ENCODE measurements around the gene RNF169. TPM values are rescaled to one million over a fixed set of nuclear protein-coding genes. Genes with fewer than 3 reads are reported as not detected.

Gene RNF169
- total RNA-seq, 1 experiment from 2014 or later = 13.0 TPM

DNA sequence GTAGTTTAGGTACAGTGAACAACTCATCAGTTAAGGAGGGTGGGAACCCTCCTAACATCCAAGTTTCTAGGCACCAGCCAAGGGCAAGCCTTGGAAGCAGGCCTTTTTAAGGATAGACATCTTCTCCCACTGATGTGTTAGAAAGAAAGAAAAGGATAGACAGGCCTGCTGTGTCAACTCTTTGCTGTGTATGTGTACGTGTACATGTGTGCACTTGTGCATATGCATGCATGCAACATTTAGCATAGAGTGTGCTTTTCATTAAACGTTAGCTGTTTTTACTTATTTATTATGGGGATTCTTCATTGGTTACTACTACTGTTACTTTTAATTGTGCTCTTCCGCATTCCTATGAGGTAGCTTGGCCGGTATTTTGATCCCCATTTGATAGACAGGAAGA lies 36.1 kb downstream of the RNF169 start:
- TF ChIP-seq, protein P1, sequence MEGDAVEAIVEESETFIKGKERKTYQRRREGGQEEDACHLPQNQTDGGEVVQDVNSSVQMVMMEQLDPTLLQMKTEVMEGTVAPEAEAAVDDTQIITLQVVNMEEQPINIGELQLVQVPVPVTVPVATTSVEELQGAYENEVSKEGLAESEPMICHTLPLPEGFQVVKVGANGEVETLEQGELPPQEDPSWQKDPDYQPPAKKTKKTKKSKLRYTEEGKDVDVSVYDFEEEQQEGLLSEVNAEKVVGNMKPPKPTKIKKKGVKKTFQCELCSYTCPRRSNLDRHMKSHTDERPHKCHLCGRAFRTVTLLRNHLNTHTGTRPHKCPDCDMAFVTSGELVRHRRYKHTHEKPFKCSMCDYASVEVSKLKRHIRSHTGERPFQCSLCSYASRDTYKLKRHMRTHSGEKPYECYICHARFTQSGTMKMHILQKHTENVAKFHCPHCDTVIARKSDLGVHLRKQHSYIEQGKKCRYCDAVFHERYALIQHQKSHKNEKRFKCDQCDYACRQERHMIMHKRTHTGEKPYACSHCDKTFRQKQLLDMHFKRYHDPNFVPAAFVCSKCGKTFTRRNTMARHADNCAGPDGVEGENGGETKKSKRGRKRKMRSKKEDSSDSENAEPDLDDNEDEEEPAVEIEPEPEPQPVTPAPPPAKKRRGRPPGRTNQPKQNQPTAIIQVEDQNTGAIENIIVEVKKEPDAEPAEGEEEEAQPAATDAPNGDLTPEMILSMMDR (conservative IDR thresholded peaks at IDR 0.05) = no peak
- H2BK15ac ChIP-seq (ENCODE audit: low read depth, low read length) = no peak overlapping the region
- H2BK120ac ChIP-seq (ENCODE audit: low read depth, low read length, poor library complexity, severe bottlenecking) = no peak overlapping the region
- no peaks in the 10 kb centered on the region for H4K20me1 ChIP-seq (ENCODE audit: control insufficient read depth, insufficient read depth, insufficient read length)
- no peak overlapping the region for H2BK5ac ChIP-seq (ENCODE audit: insufficient read length, low read length)
- no peaks in the 10 kb centered on the region for H3K9me3 ChIP-seq (ENCODE audit: control insufficient read depth, low read depth, low read length)
- H2AK5ac ChIP-seq (ENCODE audit: insufficient read length, low read length) = no peak overlapping the region
- Mint-ChIP-seq H3K27ac (no peak overlapping the region), H3K27me3 (ENCODE audit: low read depth) (no peaks in the 10 kb centered on the region), H3K9me3 (no peaks in the 10 kb centered on the region), H3K36me3 (ENCODE audit: insufficient read depth in 1 of 3, low read depth in 3 of 3) (no peaks in the 10 kb centered on the region), H3K4me1 (peaks cover 3% of the 10 kb centered on the region in 2 experiments; a peak in 2 of 4 replicates), H3K4me3 (no peak overlapping the region)
- no peaks in the 10 kb centered on the region for H3K4me1 ChIP-seq (ENCODE audit: insufficient read depth, low read length)
- H4K8ac ChIP-seq (replicated peaks; ENCODE audit: insufficient read length, low read depth, low read length) = no peak overlapping the region
- H2BK20ac ChIP-seq (ENCODE audit: low read depth, low read length, poor library complexity, severe bottlenecking) = no peak overlapping the region
- H3K4me2 ChIP-seq (ENCODE audit: insufficient read depth, insufficient read length, low read length) = no peak overlapping the region
- no peak overlapping the region for H4K5ac ChIP-seq (ENCODE audit: insufficient read length, low read depth, low read length)
- no peak overlapping the region for H4K91ac ChIP-seq (ENCODE audit: insufficient read length, low read depth, low read length)
- H3K4ac ChIP-seq (ENCODE audit: low read depth, low read length) = no peak overlapping the region
- no peak overlapping the region for H3K9ac ChIP-seq (ENCODE audit: extremely low read depth, insufficient read length, low read length)
- no CpG with 5 or more reads among the region's 4 CpGs for WGBS (ENCODE audit: extremely low coverage, insufficient read length, low lambda C conversion rate)
- H3K14ac ChIP-seq (ENCODE audit: insufficient read depth, low read length) = no peak overlapping the region
- H3K79me2 ChIP-seq (ENCODE audit: insufficient read depth, low read length) = peaks cover 9% of the 10 kb centered on the region; the same call in 1 of the 2 replicates
- no peak for DNase-seq
- H2AFZ ChIP-seq (ENCODE audit: low read length) = no peak overlapping the region
- H3K56ac ChIP-seq (ENCODE audit: insufficient read length, low read depth, low read length) = no peak overlapping the region
- no peak overlapping the region for H3K27ac ChIP-seq (ENCODE audit: insufficient read length, low read depth, low read length)
- no peak overlapping the region for H2BK12ac ChIP-seq (ENCODE audit: insufficient read length, low read depth, low read length)
- peaks cover 3% of the 10 kb centered on the region for H3K79me1 ChIP-seq (ENCODE audit: insufficient read depth, low read depth, low read length, poor library complexity, severe bottlenecking)
- H3T11ph ChIP-seq (ENCODE audit: low read length) = no peak overlapping the region
- H3K18ac ChIP-seq (ENCODE audit: insufficient read length, low read depth, low read length) = no peak overlapping the region
- H3K23ac ChIP-seq (ENCODE audit: insufficient read length, low read depth, low read length) = no peak overlapping the region
- no peaks in the 10 kb centered on the region for H3K23me2 ChIP-seq (ENCODE audit: insufficient read length, low read depth, low read length, poor library complexity, severe bottlenecking)
- no peaks in the 10 kb centered on the region for H3K27me3 ChIP-seq (ENCODE audit: insufficient read depth, low read length)

Data from H9 (cell line).